ENCODE data around the gene VMA21. TPM values are rescaled to one million over a fixed set of nuclear protein-coding genes. Genes with fewer than 3 reads are reported as not detected.

VMA21 gene
- total and polyA plus RNA-seq, 10 of the 15 experiments (the other 5 are each of a cell fraction or from before 2014, with no cell fraction given), result 12.9 to 53.6 (median 41.5) TPM

- Histone ChIP-seq H4K20me1 (ENCODE audit: control insufficient read depth, insufficient read depth) (no peaks in the 10 kb centered on the region), H3K36me3 (ENCODE audit: control insufficient read depth in 2 of 2, insufficient read depth in 2 of 2, low read length in 1 of 2) (no peaks in the 10 kb centered on the region), H3K27ac (ENCODE audit: control insufficient read depth, insufficient read depth) (no peak overlapping the region), H3K27me3 (replicated peaks in 1 of 2; ENCODE audit: control insufficient read depth in 2 of 2, insufficient read depth in 2 of 2, low read length in 1 of 2) (no peaks in the 10 kb centered on the region), H3K9me3 (replicated peaks; ENCODE audit: control insufficient read depth, insufficient read depth, low read length) (no peaks in the 10 kb centered on the region), H3K4me2 (ENCODE audit: control insufficient read depth, insufficient read depth) (no peak overlapping the region), H3K4me3 (no peak overlapping the region), H3K4me1 (ENCODE audit: control insufficient read depth, insufficient read depth, low read length) (no peaks in the 10 kb centered on the region), H2AFZ (ENCODE audit: control insufficient read depth, low read depth, low read length) (no peak overlapping the region), H3K79me2 (ENCODE audit: control insufficient read depth, insufficient read depth, low read length) (no peaks in the 10 kb centered on the region), H3K9ac (ENCODE audit: control insufficient read depth, insufficient read depth, low read length) (no peak overlapping the region)
- DNase-seq (ENCODE audit: low read depth, low spot score) (no peak), FAIRE-seq (no peak), ATAC-seq (peak; percentile 53)
- WGBS (ENCODE audit: insufficient coverage, insufficient replicate concordance, low lambda C conversion rate, missing lambda C conversion rate), result 22% methylated on average over 2 of the region's 2 CpGs
- in situ Hi-C loops (cut with MboI), result no loop called here
- no TSS peak for BruUV-seq (replicated peaks)
- TF ChIP-seq ZNF622 (IDR thresholded peaks at IDR 0.05) (no peak), KLF5 (IDR thresholded peaks at IDR 0.05; ENCODE audit: partially characterized antibody) (no peak), JUNB (IDR thresholded peaks at IDR 0.05) (peak; percentile 48), BHLHE40 (IDR thresholded peaks at IDR 0.05; ENCODE audit: borderline replicate concordance in 1 of 2, low read depth in 2 of 2, low read length in 1 of 2) (no peak), MEF2A (IDR thresholded peaks at IDR 0.05; ENCODE audit: insufficient read depth, low read depth, low read length) (no peak), EED (IDR thresholded peaks at IDR 0.05; ENCODE audit: low read depth) (no peak), CBX5 (IDR thresholded peaks at IDR 0.05; ENCODE audit: low read depth) (no peak), NFXL1 (IDR thresholded peaks at IDR 0.05; ENCODE audit: borderline replicate concordance) (no peak), RUNX3 (IDR thresholded peaks at IDR 0.05; ENCODE audit: low read length) (peak; percentile 19; the same call in 1 of the 2 replicates), RFX5 (IDR thresholded peaks at IDR 0.05; ENCODE audit: low read depth, low read length) (no peak), BMI1 (IDR thresholded peaks at IDR 0.05; ENCODE audit: borderline replicate concordance) (no peak), TARDBP (IDR thresholded peaks at IDR 0.05; ENCODE audit: borderline replicate concordance) (no peak), STAT1 (conservative IDR thresholded peaks at IDR 0.05) (no peak), USF2 (IDR thresholded peaks at IDR 0.05; ENCODE audit: borderline replicate concordance, low read depth, low read length) (no peak), USF1 (IDR thresholded peaks at IDR 0.05; ENCODE audit: borderline replicate concordance, extremely low read length, insufficient read depth, low read depth, low read length) (no peak)
- intact Hi-C loops (cut with micrococcal nuclease; ENCODE audit: unreplicated experiment), result loop anchor here (10.0 kb wide), 1 partner anchor 321 kb away; no protein-coding TSS in a partner anchor
- CTCF ChIA-PET, result no interaction called here
- POLR2A ChIA-PET, result no interaction called here
- RAD21 ChIA-PET (ENCODE audit: unreplicated experiment), result no interaction called here
- SMC1A ChIA-PET (ENCODE audit: uncharacterized antibody, unreplicated experiment), result no interaction called here
Observed at GRCh38 chrX:151363316-151363715, 33.7 kb upstream of the VMA21 start.

Data from GM12878 (cell line).